K562 (cell line): Measurements from ENCODE around the gene IL7R. TPM values are rescaled to one million over a fixed set of nuclear protein-coding genes. Genes with fewer than 3 reads are reported as not detected.

Experiments used
- ATAC-seq: fragments of 200-7000 bp; cut with Tn5 transposase; 3 replicates; pipeline ENCODE4 v1.9.1; 2020; ENCODE audit warnings: moderate library complexity
- BruUV-seq: library from RNA; stranded (reverse); fragments of 400-500 nt; replicated peaks from 2 replicates; lab custom pipeline; 2021; lab: Mats Ljungman, UMichigan
- CTCF ChIA-PET: fragments of 300-600 bp; formaldehyde crosslinking; extraction: SDS; loops from one replicate; lab custom pipeline; 2021; ENCODE audit warnings: low intra/inter-chr PET ratio; lab: Yijun Ruan, JAX
- POLR2A ChIA-PET: fragments of 300-600, 350-650 bp; sonication (Branson Sonifier 250); formaldehyde crosslinking; extraction: SDS; loops from one replicate; lab custom pipeline; 2021; ENCODE audit warnings: antibody characterized with exemption, inconsistent platforms; lab: Yijun Ruan, JAX
- DNase-seq, 4 experiments: peaks; one replicate each; pipeline versions ENCODE4 v3.0.0 to v3.0.0-alpha.2; 2011 to 2018; ENCODE audit warnings: low spot score in 3 of 4, mixed read lengths in 3 of 4; ENCODE audit errors: extremely low read depth in 1 of 4
- FAIRE-seq: peaks from 2 replicates; lab custom pipeline; 2011; peaks lifted over from hg19 to GRCh38; lab: Jason Lieb, UNC
- H2AFZ ChIP-seq: 2 replicates; pipeline ENCODE4 v1.6.0; 2011; ENCODE audit warnings: low read depth, low read length, control low read depth, inconsistent platforms
- H3K27ac ChIP-seq: fragments of 200-600 bp; 3 replicates; pipeline ENCODE4 v1.8.0; 2011; ENCODE audit warnings: low read depth, mild to moderate bottlenecking, control low read depth, inconsistent platforms, low read length, moderate library complexity, mixed read lengths; ENCODE audit errors: extremely low read depth
- H3K27me3 ChIP-seq, 2 experiments: fragments of 300-600 bp in 1 of 2; 2 replicates in 1 of 2; 3 replicates in 1 of 2; pipeline versions ENCODE4 v1.6.0 to v1.8.0; 2011; ENCODE audit warnings: inconsistent platforms in 2 of 2, low read length in 2 of 2, mild to moderate bottlenecking in 1 of 2, mixed read lengths in 1 of 2, moderate library complexity in 1 of 2; ENCODE audit not compliant: control insufficient read depth in 2 of 2, insufficient read depth in 2 of 2
- H3K36me3 ChIP-seq: fragments of 300-600 bp; 3 replicates; pipeline ENCODE4 v1.8.0; 2011; ENCODE audit warnings: mild to moderate bottlenecking, low read length, inconsistent platforms; ENCODE audit not compliant: control insufficient read depth, insufficient read depth
- H3K4me1 ChIP-seq, 2 experiments: fragments of 200-600 bp in 1 of 2; replicated peaks in 1 of 2; 2 replicates in 1 of 2; 3 replicates in 1 of 2; pipeline versions ENCODE4 v1.5.1 to v1.8.0; 2011; ENCODE audit warnings: inconsistent platforms in 2 of 2, low read length in 2 of 2, mild to moderate bottlenecking in 1 of 2, mixed read lengths in 1 of 2, moderate library complexity in 1 of 2; ENCODE audit not compliant: control insufficient read depth in 2 of 2, insufficient read depth in 2 of 2
- H3K4me2 ChIP-seq: 2 replicates; pipeline ENCODE4 v1.6.1; 2011; ENCODE audit warnings: low read length, control low read depth, inconsistent platforms, mixed read lengths; ENCODE audit not compliant: insufficient read depth
- H3K4me3 ChIP-seq: fragments of 200-600 bp; sonication (generic), shearing (Covaris generic); 2 replicates; pipeline ENCODE4 v1.5.1; 2016; ENCODE audit warnings: control low read depth, inconsistent platforms
- H3K79me2 ChIP-seq: fragments of 200-600 bp; 3 replicates; pipeline ENCODE4 v1.8.0; 2011; ENCODE audit warnings: low read length, inconsistent platforms; ENCODE audit not compliant: control insufficient read depth, insufficient read depth
- H3K9ac ChIP-seq, 2 experiments: 2 replicates each; pipeline versions ENCODE4 v1.6.0 to v1.6.1; 2011; ENCODE audit warnings: low read depth in 2 of 2, low read length in 2 of 2, control low read depth in 1 of 2, inconsistent platforms in 1 of 2, mild to moderate bottlenecking in 1 of 2, mixed read lengths in 1 of 2; ENCODE audit not compliant: insufficient read depth in 1 of 2
- H3K9me1 ChIP-seq: one replicate; pipeline ENCODE4 v1.6.0; 2011; ENCODE audit warnings: inconsistent platforms, mild to moderate bottlenecking, low read length, moderate library complexity; ENCODE audit not compliant: control insufficient read depth, insufficient read depth
- H3K9me3 ChIP-seq: replicated peaks from 2 replicates; pipeline ENCODE4 v1.5.1; 2011; ENCODE audit warnings: low read depth, low read length, inconsistent platforms; ENCODE audit not compliant: control insufficient read depth, insufficient read depth
- H4K20me1 ChIP-seq: replicated peaks from 2 replicates; pipeline ENCODE4 v1.6.1; 2011; ENCODE audit warnings: low read length, inconsistent platforms, mixed read lengths; ENCODE audit not compliant: control insufficient read depth, insufficient read depth
- CEBPB ChIP-seq: fragments of 450-650 bp; IDR thresholded peaks from 2 replicates; pipeline ENCODE4 v1.6.1; 2016; ENCODE audit warnings: missing genetic modification characterization, missing compliant biosample characterization
- CHD2 ChIP-seq: IDR thresholded peaks from 2 replicates; pipeline ENCODE4 v1.6.1; 2011; ENCODE audit warnings: low read depth, low read length
- GTF2A2 ChIP-seq: IDR thresholded peaks from 2 replicates; pipeline ENCODE4 v1.6.1; 2016; ENCODE audit warnings: mild to moderate bottlenecking, missing genetic modification characterization, missing compliant biosample characterization
- KAT8 ChIP-seq: fragments of 450-650 bp; IDR thresholded peaks from 2 replicates; pipeline ENCODE4 v1.6.1; 2016; ENCODE audit warnings: low read depth, mild to moderate bottlenecking
- KHSRP ChIP-seq: fragments of 450-650 bp; IDR thresholded peaks from 2 replicates; pipeline ENCODE4 v1.6.1; 2017
- ZC3H8 ChIP-seq: fragments of 450-650 bp; IDR thresholded peaks from 2 replicates; pipeline ENCODE4 v1.6.1; 2017
- ZNF24 ChIP-seq: fragments of 450-650 bp; IDR thresholded peaks from 2 replicates; pipeline ENCODE4 v1.6.1; 2016
- ZNF785 ChIP-seq: fragments of 250-450 bp; sonication (Bioruptor Pico); IDR thresholded peaks from 2 replicates; pipeline ENCODE4 v1.4.0; 2020; ENCODE audit warnings: mild to moderate bottlenecking
- WGBS: fragments of 100-300 bp; shearing (Covaris generic); methylation state at CpG from one replicate; pipeline ENCODE4 v1.1.6; 2016; ENCODE audit warnings: low coverage, mixed read lengths; ENCODE audit not compliant: insufficient coverage; ENCODE audit errors: missing lambda C conversion rate; 5-methylcytosine and 5-hydroxymethylcytosine counted together
- in situ Hi-C: fragments of 300-500 bp; cut with MboI; formaldehyde crosslinking; loops from 4 replicates; pipeline ENCODE4 v1.15.0; 2018; ENCODE audit warnings: inconsistent platforms, mixed read lengths
- intact Hi-C: fragments of 100-400 bp; cut with micrococcal nuclease; formaldehyde crosslinking; loops from 2 replicates; pipeline ENCODE4 v1.14.2; 2022
- polyA plus RNA-seq, 8 experiments: library from polyadenylated mRNA; depleted of rRNA in 4 of 8; stranded (reverse) in 5 of 8; unstranded in 3 of 8; fragments of >200 nt; fragmentation: Nextera tagmentation in 2 of 8; fragmentation: Illumina TruSeq in 1 of 8; extraction: Ambion mirVana in 2 of 8; extraction: Trizol in 1 of 8; gene quantifications; 2 replicates each; pipeline versions ENCODE4 v1.2.1 to v1.2.3, GENCODE V29; 2011 to 2014; ENCODE audit warnings: inconsistent platforms in 1 of 8, missing spikeins in 1 of 8
- total RNA-seq, 7 experiments: library from RNA; depleted of rRNA in 6 of 7; stranded (reverse); fragments of >200 nt in 6 of 7; fragmentation: Illumina TruSeq in 2 of 7; extraction: Trizol in 2 of 7; gene quantifications; 2 replicates each; pipeline versions ENCODE4 v1.2.1 to v1.2.3, GENCODE V29; 2011 to 2021; ENCODE audit warnings: low replicate concordance in 1 of 7
- TF ChIP-seq, protein P1 (sequence below): conservative IDR thresholded peaks from 2 replicates; pipeline ENCODE4 v1.6.1; 2011; ENCODE audit warnings: low read depth, mild to moderate bottlenecking, low read length; ENCODE audit not compliant: control insufficient read depth
- TF ChIP-seq, protein P2 (sequence below): fragments of 250-450 bp; sonication (Bioruptor Pico); IDR thresholded peaks from 2 replicates; pipeline ENCODE4 v1.8.0; 2022; ENCODE audit warnings: moderate library complexity, mild to moderate bottlenecking, inconsistent platforms
- TF ChIP-seq, protein P3 (sequence below): fragments of 450-650 bp; IDR thresholded peaks from 2 replicates; pipeline ENCODE4 v1.6.1; 2016; ENCODE audit warnings: mild to moderate bottlenecking

The IL7R gene
- total and polyA plus RNA-seq, 9 of the 15 experiments (the other 6 are each of a cell fraction or from before 2014, with no cell fraction given) = 0.04 to 0.98 (median 0.09) TPM; not detected in 3

DNA sequence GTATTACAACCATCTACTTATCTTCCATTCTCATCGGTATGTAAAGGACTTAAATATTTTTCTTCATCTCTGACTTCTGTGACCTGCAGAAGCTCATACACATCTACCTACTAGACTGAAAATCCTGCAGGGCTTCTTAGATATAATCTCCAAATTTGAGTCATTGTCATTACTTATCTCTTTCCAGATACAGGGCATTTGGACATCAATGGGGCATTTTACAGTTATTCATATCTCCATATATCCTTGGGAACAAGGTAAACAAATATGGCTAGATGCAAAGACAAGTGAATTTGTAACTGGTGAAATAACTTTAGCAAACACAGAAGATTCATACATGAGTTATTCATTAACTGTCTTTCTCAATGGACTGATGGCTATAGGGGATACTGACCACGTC, 37.7 kb upstream of the IL7R start (continued):
- TF ChIP-seq, protein P1, sequence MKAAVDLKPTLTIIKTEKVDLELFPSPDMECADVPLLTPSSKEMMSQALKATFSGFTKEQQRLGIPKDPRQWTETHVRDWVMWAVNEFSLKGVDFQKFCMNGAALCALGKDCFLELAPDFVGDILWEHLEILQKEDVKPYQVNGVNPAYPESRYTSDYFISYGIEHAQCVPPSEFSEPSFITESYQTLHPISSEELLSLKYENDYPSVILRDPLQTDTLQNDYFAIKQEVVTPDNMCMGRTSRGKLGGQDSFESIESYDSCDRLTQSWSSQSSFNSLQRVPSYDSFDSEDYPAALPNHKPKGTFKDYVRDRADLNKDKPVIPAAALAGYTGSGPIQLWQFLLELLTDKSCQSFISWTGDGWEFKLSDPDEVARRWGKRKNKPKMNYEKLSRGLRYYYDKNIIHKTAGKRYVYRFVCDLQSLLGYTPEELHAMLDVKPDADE = no peak
- no peak for TF ChIP-seq GTF2A2 (tag)

DNA sequence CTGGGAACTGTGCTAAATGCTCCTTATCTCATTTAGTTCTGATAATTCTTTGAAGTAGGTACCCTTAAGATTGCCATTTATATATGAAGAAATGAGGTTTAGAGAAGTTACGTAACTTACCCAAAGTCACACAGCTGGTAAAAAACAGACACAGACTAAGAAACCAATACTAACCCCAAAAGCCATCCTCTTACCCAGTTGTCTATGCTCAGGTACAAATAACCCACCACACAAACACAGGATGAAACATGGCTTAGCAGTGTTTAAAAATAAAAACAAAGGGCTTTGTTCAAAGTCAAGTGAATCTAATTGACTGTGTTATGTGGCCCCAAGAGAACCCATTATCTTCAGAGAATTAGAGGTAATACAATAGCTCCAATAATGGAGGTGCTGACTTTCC, 37.0 kb upstream of the IL7R start:
- no peaks in the 10 kb centered on the region for H4K20me1 ChIP-seq
- WGBS = 13% methylated on average over 1 of the region's 1 CpG
- in situ Hi-C loops (no loop called here), intact Hi-C loops (no loop called here)
- no peak overlapping the region for H3K27ac ChIP-seq
- H3K4me2 ChIP-seq = no peak overlapping the region
- no peaks in the 10 kb centered on the region for H3K27me3 ChIP-seq
- H3K4me1 ChIP-seq = no peaks in the 10 kb centered on the region
- ATAC-seq = no peak
- no peak overlapping the region for H2AFZ ChIP-seq
- H3K36me3 ChIP-seq = no peaks in the 10 kb centered on the region
- DNase-seq = no peak
- H3K9me1 ChIP-seq = no peaks in the 10 kb centered on the region
- H3K4me3 ChIP-seq = no peak overlapping the region
- FAIRE-seq = no peak
- ChIA-PET POLR2A (no interaction called here), CTCF (no interaction called here)
- BruUV-seq = no TSS peak
- H3K79me2 ChIP-seq = no peaks in the 10 kb centered on the region
- H3K9me3 ChIP-seq = no peaks in the 10 kb centered on the region
- TF ChIP-seq CHD2 = no peak
- no peak for TF ChIP-seq KHSRP
- TF ChIP-seq, protein P2, sequence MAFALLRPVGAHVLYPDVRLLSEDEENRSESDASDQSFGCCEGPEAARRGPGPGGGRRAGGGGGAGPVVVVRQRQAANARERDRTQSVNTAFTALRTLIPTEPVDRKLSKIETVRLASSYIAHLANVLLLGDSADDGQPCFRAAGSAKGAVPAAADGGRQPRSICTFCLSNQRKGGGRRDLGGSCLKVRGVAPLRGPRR (CRISPR knock-in tag) = no peak
- no peak for TF ChIP-seq CEBPB (tag)
- TF ChIP-seq, protein P3, sequence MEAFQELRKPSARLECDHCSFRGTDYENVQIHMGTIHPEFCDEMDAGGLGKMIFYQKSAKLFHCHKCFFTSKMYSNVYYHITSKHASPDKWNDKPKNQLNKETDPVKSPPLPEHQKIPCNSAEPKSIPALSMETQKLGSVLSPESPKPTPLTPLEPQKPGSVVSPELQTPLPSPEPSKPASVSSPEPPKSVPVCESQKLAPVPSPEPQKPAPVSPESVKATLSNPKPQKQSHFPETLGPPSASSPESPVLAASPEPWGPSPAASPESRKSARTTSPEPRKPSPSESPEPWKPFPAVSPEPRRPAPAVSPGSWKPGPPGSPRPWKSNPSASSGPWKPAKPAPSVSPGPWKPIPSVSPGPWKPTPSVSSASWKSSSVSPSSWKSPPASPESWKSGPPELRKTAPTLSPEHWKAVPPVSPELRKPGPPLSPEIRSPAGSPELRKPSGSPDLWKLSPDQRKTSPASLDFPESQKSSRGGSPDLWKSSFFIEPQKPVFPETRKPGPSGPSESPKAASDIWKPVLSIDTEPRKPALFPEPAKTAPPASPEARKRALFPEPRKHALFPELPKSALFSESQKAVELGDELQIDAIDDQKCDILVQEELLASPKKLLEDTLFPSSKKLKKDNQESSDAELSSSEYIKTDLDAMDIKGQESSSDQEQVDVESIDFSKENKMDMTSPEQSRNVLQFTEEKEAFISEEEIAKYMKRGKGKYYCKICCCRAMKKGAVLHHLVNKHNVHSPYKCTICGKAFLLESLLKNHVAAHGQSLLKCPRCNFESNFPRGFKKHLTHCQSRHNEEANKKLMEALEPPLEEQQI = no peak
- TF ChIP-seq ZNF24 = no peak
- no peak for TF ChIP-seq ZC3H8
- no peak for TF ChIP-seq ZNF785 (CRISPR knock-in tag)
- no peak for TF ChIP-seq KAT8
- H3K9ac ChIP-seq = no peak overlapping the region
